Liver (tissue), 9 donors: ENCODE data around the gene CARD11. TPM values are rescaled to one million over a fixed set of nuclear protein-coding genes. Genes with fewer than 3 reads are reported as not detected.

Experiments
- DNase-seq: peaks from one replicate; pipeline ENCODE4 v3.0.0-alpha.2; 2017; ENCODE audit warnings: low spot score
- H3K27ac ChIP-seq, 2 donors: one replicate each; pipeline ENCODE4 v1.7.0; 2013; ENCODE audit warnings: inconsistent platforms in 2 of 2, low read length in 2 of 2, control low read depth in 1 of 2, low read depth in 1 of 2, mild to moderate bottlenecking in 1 of 2
- H3K27me3 ChIP-seq, 4 donors: one replicate each; pipeline versions ENCODE4 v1.6.1 to v1.7.0; 2013; ENCODE audit warnings: low read length in 3 of 4, inconsistent platforms in 1 of 4, mild to moderate bottlenecking in 1 of 4, moderate library complexity in 1 of 4; ENCODE audit not compliant: control insufficient read depth in 4 of 4, insufficient read depth in 4 of 4
- H3K36me3 ChIP-seq, 4 donors: one replicate each; pipeline versions ENCODE4 v1.6.1 to v1.7.0; 2013; ENCODE audit warnings: low read length in 3 of 4, mild to moderate bottlenecking in 3 of 4, low read depth in 1 of 4, moderate library complexity in 1 of 4; ENCODE audit not compliant: control insufficient read depth in 4 of 4, insufficient read depth in 3 of 4
- H3K4me1 ChIP-seq, 4 donors: one replicate each; pipeline versions ENCODE4 v1.6.1 to v1.7.0; 2013; ENCODE audit warnings: low read length in 3 of 4, mild to moderate bottlenecking in 3 of 4, moderate library complexity in 1 of 4; ENCODE audit not compliant: control insufficient read depth in 4 of 4, insufficient read depth in 4 of 4
- H3K4me3 ChIP-seq, 3 donors: one replicate each; pipeline versions ENCODE4 v1.6.1 to v1.7.0; 2013; ENCODE audit warnings: low read length in 3 of 3, control low read depth in 1 of 3, low read depth in 1 of 3, mild to moderate bottlenecking in 1 of 3
- H3K9ac ChIP-seq, 2 donors: one replicate each; pipeline ENCODE4 v1.7.0; 2013; ENCODE audit warnings: low read length in 2 of 2, mild to moderate bottlenecking in 2 of 2, moderate library complexity in 2 of 2, control low read depth in 1 of 2, low read depth in 1 of 2
- H3K9me3 ChIP-seq, 4 donors: one replicate each; pipeline versions ENCODE4 v1.6.1 to v1.7.0; 2013; ENCODE audit warnings: low read length in 3 of 4; ENCODE audit not compliant: control insufficient read depth in 4 of 4
- CTCF ChIP-seq: fragments of 150-350 bp; IDR thresholded peaks from 2 replicates; pipeline ENCODE4 v1.5.1; 2017; ENCODE audit warnings: improper control_type of control experiment, low read depth, low read length; ENCODE audit not compliant: missing input control
- FOXA1 ChIP-seq: IDR thresholded peaks from 2 replicates; pipeline ENCODE4 v1.6.1; 2016; ENCODE audit warnings: antibody characterized with exemption
- GABPA ChIP-seq, 2 donors: IDR thresholded peaks in 1 of 2; conservative IDR thresholded peaks in 1 of 2; 2 replicates each; pipeline ENCODE4 v1.6.1; 2016; ENCODE audit warnings: antibody characterized with exemption in 2 of 2, mild to moderate bottlenecking in 1 of 2, moderate library complexity in 1 of 2
- HNF4A ChIP-seq, 2 donors: conservative IDR thresholded peaks; 2 replicates each; pipeline ENCODE4 v1.6.1; 2016; ENCODE audit warnings: antibody characterized with exemption in 2 of 2, mild to moderate bottlenecking in 2 of 2
- HNF4G ChIP-seq: IDR thresholded peaks from 2 replicates; pipeline ENCODE4 v1.6.1; 2016; ENCODE audit warnings: antibody characterized with exemption
- JUND ChIP-seq, 2 donors: IDR thresholded peaks; 2 replicates each; pipeline ENCODE4 v1.6.1; 2016; ENCODE audit warnings: antibody characterized with exemption in 2 of 2
- NR2F2 ChIP-seq: IDR thresholded peaks from 2 replicates; pipeline ENCODE4 v1.6.1; 2016; ENCODE audit warnings: antibody characterized with exemption
- RAD21 ChIP-seq, 2 donors: IDR thresholded peaks; 2 replicates each; pipeline ENCODE4 v1.6.1; 2016; ENCODE audit warnings: antibody characterized with exemption in 2 of 2, mild to moderate bottlenecking in 2 of 2
- SP1 ChIP-seq: IDR thresholded peaks from 2 replicates; pipeline ENCODE4 v1.6.1; 2018; ENCODE audit warnings: antibody characterized with exemption, mild to moderate bottlenecking
- YY1 ChIP-seq: IDR thresholded peaks from 2 replicates; pipeline ENCODE4 v1.6.1; 2016; ENCODE audit warnings: antibody characterized with exemption, mild to moderate bottlenecking
- WGBS: extraction: QIAGEN DNeasy Blood & Tissue Kit; methylation state at CpG from one replicate; pipeline ENCODE4 v1.1.7; 2013; 5-methylcytosine and 5-hydroxymethylcytosine counted together
- polyA plus RNA-seq, 2 donors: library from polyadenylated mRNA; stranded (reverse) in 1 of 2; unstranded in 1 of 2; fragments of 200-250 nt in 1 of 2; fragments of >200 nt in 1 of 2; fragmentation: Nextera tagmentation in 1 of 2; extraction: Ambion mirVana in 1 of 2; gene quantifications; one replicate each; pipeline versions ENCODE4 v1.2.1 to v1.2.3, GENCODE V29; 2013 to 2015
- total RNA-seq, 2 donors: library from RNA; depleted of rRNA; stranded (reverse); fragments of >200 nt; gene quantifications; one replicate each; pipeline ENCODE4 v1.2.3, GENCODE V29; 2014
- TF ChIP-seq, protein P1 (sequence below): IDR thresholded peaks from 2 replicates; pipeline ENCODE4 v1.6.1; 2016; ENCODE audit warnings: antibody characterized with exemption
- TF ChIP-seq, protein P2 (sequence below): IDR thresholded peaks from 2 replicates; pipeline ENCODE4 v1.6.1; 2016; ENCODE audit warnings: antibody characterized with exemption, mild to moderate bottlenecking
- TF ChIP-seq, protein P3 (sequence below): IDR thresholded peaks from 2 replicates; pipeline ENCODE4 v1.6.1; 2016; ENCODE audit warnings: antibody characterized with exemption
- TF ChIP-seq, protein P4 (sequence below): IDR thresholded peaks from 2 replicates; pipeline ENCODE4 v1.6.1; 2016; ENCODE audit warnings: antibody characterized with exemption
- donor health status: healthy.
- donor health status: healthy.
- donor health status: healthy.
- donor health status: healthy.
- donor health status: healthy.

Gene CARD11
- total and polyA plus RNA-seq, 4 donors: 0.42 to 1.3 (median 0.83) TPM

- no peak overlapping the region for H3K27ac ChIP-seq
- H3K9ac ChIP-seq: no peak overlapping the region
- peaks cover 0 to 14% (median 3%) of the 10 kb centered on the region in 4 donors for H3K9me3 ChIP-seq
- no peaks in the 10 kb centered on the region for H3K36me3 ChIP-seq
- no peaks in the 10 kb centered on the region for H3K27me3 ChIP-seq
- no peak overlapping the region for H3K4me3 ChIP-seq
- no peak for DNase-seq
- WGBS: 79% methylated on average over 6 of the region's 6 CpGs
- TF ChIP-seq, protein P1, sequence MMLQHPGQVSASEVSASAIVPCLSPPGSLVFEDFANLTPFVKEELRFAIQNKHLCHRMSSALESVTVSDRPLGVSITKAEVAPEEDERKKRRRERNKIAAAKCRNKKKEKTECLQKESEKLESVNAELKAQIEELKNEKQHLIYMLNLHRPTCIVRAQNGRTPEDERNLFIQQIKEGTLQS: no peak
- TF ChIP-seq JUND (IDR thresholded peaks at IDR 0.05) (no peak), CTCF (no peak), YY1 (no peak), GABPA (IDR thresholded peaks at IDR 0.05 in 1 of 2, conservative IDR thresholded peaks at IDR 0.05 in 1 of 2) (no peak), FOXA1 (no peak)
- TF ChIP-seq, protein P2, sequence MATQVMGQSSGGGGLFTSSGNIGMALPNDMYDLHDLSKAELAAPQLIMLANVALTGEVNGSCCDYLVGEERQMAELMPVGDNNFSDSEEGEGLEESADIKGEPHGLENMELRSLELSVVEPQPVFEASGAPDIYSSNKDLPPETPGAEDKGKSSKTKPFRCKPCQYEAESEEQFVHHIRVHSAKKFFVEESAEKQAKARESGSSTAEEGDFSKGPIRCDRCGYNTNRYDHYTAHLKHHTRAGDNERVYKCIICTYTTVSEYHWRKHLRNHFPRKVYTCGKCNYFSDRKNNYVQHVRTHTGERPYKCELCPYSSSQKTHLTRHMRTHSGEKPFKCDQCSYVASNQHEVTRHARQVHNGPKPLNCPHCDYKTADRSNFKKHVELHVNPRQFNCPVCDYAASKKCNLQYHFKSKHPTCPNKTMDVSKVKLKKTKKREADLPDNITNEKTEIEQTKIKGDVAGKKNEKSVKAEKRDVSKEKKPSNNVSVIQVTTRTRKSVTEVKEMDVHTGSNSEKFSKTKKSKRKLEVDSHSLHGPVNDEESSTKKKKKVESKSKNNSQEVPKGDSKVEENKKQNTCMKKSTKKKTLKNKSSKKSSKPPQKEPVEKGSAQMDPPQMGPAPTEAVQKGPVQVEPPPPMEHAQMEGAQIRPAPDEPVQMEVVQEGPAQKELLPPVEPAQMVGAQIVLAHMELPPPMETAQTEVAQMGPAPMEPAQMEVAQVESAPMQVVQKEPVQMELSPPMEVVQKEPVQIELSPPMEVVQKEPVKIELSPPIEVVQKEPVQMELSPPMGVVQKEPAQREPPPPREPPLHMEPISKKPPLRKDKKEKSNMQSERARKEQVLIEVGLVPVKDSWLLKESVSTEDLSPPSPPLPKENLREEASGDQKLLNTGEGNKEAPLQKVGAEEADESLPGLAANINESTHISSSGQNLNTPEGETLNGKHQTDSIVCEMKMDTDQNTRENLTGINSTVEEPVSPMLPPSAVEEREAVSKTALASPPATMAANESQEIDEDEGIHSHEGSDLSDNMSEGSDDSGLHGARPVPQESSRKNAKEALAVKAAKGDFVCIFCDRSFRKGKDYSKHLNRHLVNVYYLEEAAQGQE: no peak
- no peaks in the 10 kb centered on the region for H3K4me1 ChIP-seq
These were observed 30.2 kb upstream of the CARD11 start for GRCh38 chr7:3073763-3074458.

- Histone ChIP-seq H3K4me1 (no peaks in the 10 kb centered on the region), H3K4me3 (no peak overlapping the region), H3K9ac (no peak overlapping the region), H3K9me3 (peaks cover 0 to 8% (median 2%) of the 10 kb centered on the region in 4 donors), H3K27ac (no peak overlapping the region), H3K36me3 (no peaks in the 10 kb centered on the region), H3K27me3 (no peaks in the 10 kb centered on the region)
- 89% methylated on average over 4 of the region's 4 CpGs for WGBS
- TF ChIP-seq RAD21 (IDR thresholded peaks at IDR 0.05): no peak
- TF ChIP-seq, protein P2: no peak
- no peak for TF ChIP-seq GABPA (IDR thresholded peaks at IDR 0.05 in 1 of 2, conservative IDR thresholded peaks at IDR 0.05 in 1 of 2)
- TF ChIP-seq SP1: no peak
- TF ChIP-seq, protein P3, sequence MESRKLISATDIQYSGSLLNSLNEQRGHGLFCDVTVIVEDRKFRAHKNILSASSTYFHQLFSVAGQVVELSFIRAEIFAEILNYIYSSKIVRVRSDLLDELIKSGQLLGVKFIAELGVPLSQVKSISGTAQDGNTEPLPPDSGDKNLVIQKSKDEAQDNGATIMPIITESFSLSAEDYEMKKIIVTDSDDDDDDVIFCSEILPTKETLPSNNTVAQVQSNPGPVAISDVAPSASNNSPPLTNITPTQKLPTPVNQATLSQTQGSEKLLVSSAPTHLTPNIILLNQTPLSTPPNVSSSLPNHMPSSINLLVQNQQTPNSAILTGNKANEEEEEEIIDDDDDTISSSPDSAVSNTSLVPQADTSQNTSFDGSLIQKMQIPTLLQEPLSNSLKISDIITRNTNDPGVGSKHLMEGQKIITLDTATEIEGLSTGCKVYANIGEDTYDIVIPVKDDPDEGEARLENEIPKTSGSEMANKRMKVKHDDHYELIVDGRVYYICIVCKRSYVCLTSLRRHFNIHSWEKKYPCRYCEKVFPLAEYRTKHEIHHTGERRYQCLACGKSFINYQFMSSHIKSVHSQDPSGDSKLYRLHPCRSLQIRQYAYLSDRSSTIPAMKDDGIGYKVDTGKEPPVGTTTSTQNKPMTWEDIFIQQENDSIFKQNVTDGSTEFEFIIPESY: no peak
- TF ChIP-seq HNF4A (conservative IDR thresholded peaks at IDR 0.05): no peak
- TF ChIP-seq, protein P1: no peak
- no peak for TF ChIP-seq CTCF
- TF ChIP-seq, protein P4, sequence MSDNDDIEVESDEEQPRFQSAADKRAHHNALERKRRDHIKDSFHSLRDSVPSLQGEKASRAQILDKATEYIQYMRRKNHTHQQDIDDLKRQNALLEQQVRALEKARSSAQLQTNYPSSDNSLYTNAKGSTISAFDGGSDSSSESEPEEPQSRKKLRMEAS: no peak
- TF ChIP-seq FOXA1: no peak
- TF ChIP-seq NR2F2: no peak
- no peak for TF ChIP-seq HNF4G
- no peak for DNase-seq
These were observed 27.2 kb upstream of the CARD11 start for GRCh38 chr7:3070908-3071307.
